AG10803 (cell line): ENCODE data around the gene YPEL1.

ENCODE experiments used
- DNase-seq: peaks from one replicate; pipeline ENCODE4 v3.0.0; 2010; ENCODE audit warnings: low read depth
- H3K4me3 ChIP-seq: 2 replicates; pipeline ENCODE4 v1.5.1; 2011; ENCODE audit warnings: mild to moderate bottlenecking, low read length, control low read depth
- CTCF ChIP-seq: conservative IDR thresholded peaks from 2 replicates; pipeline ENCODE4 v1.5.1; 2011; ENCODE audit warnings: mild to moderate bottlenecking, low read length, control low read depth, inconsistent platforms

Gene YPEL1

GRCh38 chr22:21711851-21712250 lies 23.7 kb downstream of the YPEL1 start:
- DNase-seq, result no peak
- H3K4me3 ChIP-seq, result no peak overlapping the region

GRCh38 chr22:21710156-21710555 lies 25.4 kb downstream of the YPEL1 start:
- no peak overlapping the region for H3K4me3 ChIP-seq
- no peak for DNase-seq
- no peak for TF ChIP-seq CTCF

More at GRCh38 chr22:21711851-21712250, 23.7 kb downstream of the YPEL1 start:
- no peak for TF ChIP-seq CTCF

GRCh38 chr22:21709688-21710087 lies 25.9 kb downstream of the YPEL1 start:
- H3K4me3 ChIP-seq, result no peak overlapping the region
- DNase-seq, result no peak
- TF ChIP-seq CTCF, result no peak

GRCh38 chr22:21708960-21709359 lies 26.6 kb downstream of the YPEL1 start:
- TF ChIP-seq CTCF, result no peak
- no peak for DNase-seq
- no peak overlapping the region for H3K4me3 ChIP-seq

GRCh38 chr22:21707677-21708076 lies 27.9 kb downstream of the YPEL1 start:
- TF ChIP-seq CTCF, result no peak
- H3K4me3 ChIP-seq, result no peak overlapping the region
- DNase-seq, result no peak

- TF ChIP-seq CTCF, result no peak
- DNase-seq, result no peak
- no peak overlapping the region for H3K4me3 ChIP-seq
Observed at GRCh38 chr22:21703684-21704316, 31.8 kb downstream of the YPEL1 start.

GRCh38 chr22:21702700-21703683 lies 32.6 kb downstream of the YPEL1 start:
- TF ChIP-seq CTCF, result no peak
- DNase-seq, result no peak
- H3K4me3 ChIP-seq, result no peak overlapping the region
